PC-3 (cell line): ENCODE measurements around the gene STXBP3.

Experiments used
- CTCF ChIP-seq: fragments of 300-600 bp; sonication (generic); conservative IDR thresholded peaks from 2 replicates; pipeline ENCODE4 v1.5.1; 2017; ENCODE audit warnings: antibody characterized with exemption, low read depth, mild to moderate bottlenecking, low read length
- EZH2 ChIP-seq: fragments of 300-600 bp; sonication (generic); IDR thresholded peaks from one replicate; pipeline ENCODE4 v1.6.1; 2017; ENCODE audit warnings: antibody characterized with exemption, mild to moderate bottlenecking, low read length; ENCODE audit not compliant: unreplicated experiment
- EZH2phosphoT487 ChIP-seq: fragments of 300-600 bp; sonication (generic); IDR thresholded peaks from 2 replicates; pipeline ENCODE4 v1.6.1; 2018; ENCODE audit warnings: mild to moderate bottlenecking, antibody characterized with exemption, low read length, borderline replicate concordance

GRCh38 chr1:108785880-108786279 lies 39.4 kb downstream of the STXBP3 start:
- TF ChIP-seq EZH2 (no peak), CTCF (no peak), EZH2phosphoT487 (no peak)
